Myocyte (in vitro differentiated cells): ENCODE results near the gene GRIN2C. TPM values are rescaled to one million over a fixed set of nuclear protein-coding genes. Genes with fewer than 3 reads are reported as not detected.

Source experiments
- DNase-seq: peaks from one replicate; pipeline ENCODE4 v3.0.0-alpha.2; 2012; ENCODE audit warnings: low read depth
- total RNA-seq: library from RNA; depleted of rRNA; stranded (reverse); fragments of >200 nt; gene quantifications from 2 replicates; pipeline ENCODE4 v1.2.3, GENCODE V29; 2014

Gene GRIN2C
- total RNA-seq, 1 donor from 2014 or later, result not detected

DNA sequence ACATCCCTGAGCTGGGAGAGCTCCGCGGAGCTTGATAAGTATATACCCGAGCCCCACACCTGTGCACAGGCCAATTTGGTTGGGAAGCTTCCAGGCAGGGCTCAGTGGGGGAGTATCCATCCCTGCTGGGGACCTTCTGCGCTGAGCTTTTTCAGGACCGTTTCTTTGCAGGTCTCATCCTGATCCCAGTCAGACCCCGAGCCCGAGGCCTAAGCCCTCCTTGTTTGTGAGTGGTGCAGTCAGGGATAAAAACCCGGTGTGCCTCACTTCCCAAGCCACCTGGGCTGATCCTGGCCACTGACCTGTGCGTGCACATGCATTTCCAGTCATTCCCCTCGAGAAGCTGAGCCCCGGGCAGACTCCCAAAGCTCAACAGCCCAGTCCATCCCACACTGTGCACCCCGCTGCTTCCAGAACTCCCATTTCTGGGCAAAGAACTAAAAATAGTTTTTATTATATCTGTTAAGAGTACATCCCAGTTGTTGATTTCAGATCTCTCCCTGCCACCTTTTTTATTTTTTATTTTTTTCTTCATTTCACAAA, 56.2 kb downstream of the GRIN2C start:
- DNase-seq, result no peak

GRCh38 chr17:74801896-74802295, 57.8 kb downstream of the GRIN2C start:
- no peak for DNase-seq

- DNase-seq, result no peak
These were observed 59.2 kb downstream of the GRIN2C start for GRCh38 chr17:74800531-74800930.

- DNase-seq, result no peak
These were observed 60.6 kb downstream of the GRIN2C start for GRCh38 chr17:74799097-74799496.

GRCh38 chr17:74798239-74798707, 61.4 kb downstream of the GRIN2C start:
- no peak for DNase-seq

- DNase-seq, result no peak
These were observed 61.9 kb downstream of the GRIN2C start for GRCh38 chr17:74797824-74798223.

DNA sequence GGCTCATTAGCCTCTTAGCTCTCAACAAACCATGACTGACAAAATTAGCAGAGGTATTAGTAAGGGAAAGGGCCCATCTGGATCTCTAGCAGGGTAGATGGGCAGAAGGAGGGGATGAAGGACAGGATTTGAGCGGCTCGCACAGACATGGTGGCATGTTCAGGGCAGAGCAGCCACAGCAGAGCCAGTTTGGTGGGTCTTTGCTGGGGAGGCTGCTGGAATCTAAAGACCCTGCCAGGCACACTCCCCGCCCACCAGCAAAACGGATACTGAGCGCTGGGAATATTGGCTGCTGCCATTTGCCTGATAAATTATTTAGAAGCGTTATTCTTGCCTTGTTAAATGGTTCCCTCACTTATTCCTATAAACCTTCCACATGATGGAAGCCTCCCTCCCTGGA, 62.8 kb downstream of the GRIN2C start:
- DNase-seq, result no peak

GRCh38 chr17:74796211-74796610, 63.5 kb downstream of the GRIN2C start:
- no peak for DNase-seq

GRCh38 chr17:74795327-74796020, 64.2 kb downstream of the GRIN2C start:
- DNase-seq, result no peak

- no peak for DNase-seq
These were observed 67.0 kb downstream of the GRIN2C start for GRCh38 chr17:74792586-74793105.

Other genes with a start within 250 kb of the GRIN2C start
- not detected in 2 replicates for gene CD300E, start 236.1 kb downstream of the GRIN2C start, total RNA-seq
- gene CD300LF, start 147.0 kb downstream of the GRIN2C start, total RNA-seq, result 0.26 TPM in 1 of 2 replicates, not detected in the other
- gene RAB37, start 122.6 kb downstream of the GRIN2C start, total RNA-seq, result 0.57 TPM in 1 of 2 replicates, not detected in the other
- gene NHERF1, start 111.3 kb downstream of the GRIN2C start, total RNA-seq, result 54.0 and 63.8 TPM in 2 replicates
- gene NAT9, start 83.5 kb downstream of the GRIN2C start, total RNA-seq, result 47.7 and 50.4 TPM in 2 replicates
- gene FDXR, start 13.1 kb upstream of the GRIN2C start, total RNA-seq, result 7.9 and 11.7 TPM in 2 replicates
- gene FADS6, start 33.7 kb upstream of the GRIN2C start, total RNA-seq, result not detected in 2 replicates
- not detected in 2 replicates for gene USH1G, start 63.4 kb upstream of the GRIN2C start, total RNA-seq
- gene OTOP2, start 64.4 kb upstream of the GRIN2C start, total RNA-seq, result not detected in 2 replicates
- gene OTOP3, start 76.0 kb upstream of the GRIN2C start, total RNA-seq, result not detected in 2 replicates
- 0.83 and 3.0 TPM in 2 replicates for gene HID1, start 112.9 kb upstream of the GRIN2C start, total RNA-seq
- 22.5 and 23.6 TPM in 2 replicates for gene CDR2L, start 127.7 kb upstream of the GRIN2C start, total RNA-seq
- gene MRPL58, start 152.8 kb upstream of the GRIN2C start, total RNA-seq, result 34.8 and 39.9 TPM in 2 replicates
- gene ATP5PD, start 187.1 kb upstream of the GRIN2C start, total RNA-seq, result 278 and 305 TPM in 2 replicates
- gene KCTD2, start 187.3 kb upstream of the GRIN2C start, total RNA-seq, result 18.4 and 20.6 TPM in 2 replicates
- gene SLC16A5, start 228.1 kb upstream of the GRIN2C start, total RNA-seq, result 0.88 and 1.6 TPM in 2 replicates